ENCODE measurements around the gene C16orf86. TPM values are rescaled to one million over a fixed set of nuclear protein-coding genes. Genes with fewer than 3 reads are reported as not detected.

Gene C16orf86
- total RNA-seq, 1 experiment from 2014 or later = 0.65 TPM

- ChIA-PET CTCF (interaction anchor here (0.6 to 1.8 kb wide), 6 partner anchors 9 to 661 kb away, joined by 3 to 9 read pairs (median 3); partner anchors contain the start of gene CTCF), POLR2A (no interaction called here)
- no TSS peak for BruUV-seq (replicated peaks)
- no peak for TF ChIP-seq CTCF (IDR thresholded peaks at IDR 0.05; ENCODE audit: unreplicated experiment)
- H3K4me3 Mint-ChIP-seq (ENCODE audit: unreplicated experiment) = peak overlapping the region; percentile 86
- intact Hi-C loops (cut with micrococcal nuclease) = no loop called here
- DNase-seq (ENCODE audit: unreplicated experiment) = no peak
- H3K9me3 Mint-ChIP-seq (ENCODE audit: unreplicated experiment) = no peaks in the 10 kb centered on the region
- peaks cover 6% of the 10 kb centered on the region for H3K4me1 Mint-ChIP-seq (ENCODE audit: insufficient read depth, unreplicated experiment)
- peaks cover 6% of the 10 kb centered on the region for H3K36me3 Mint-ChIP-seq (ENCODE audit: insufficient read depth, unreplicated experiment)
- H3K27ac Mint-ChIP-seq (ENCODE audit: low read depth, unreplicated experiment) = no peak overlapping the region
- no peaks in the 10 kb centered on the region for H3K27me3 Mint-ChIP-seq (ENCODE audit: insufficient read depth, unreplicated experiment)
Measured at GRCh38 chr16:67657751-67658518, 8.7 kb upstream of the C16orf86 start.

DNA sequence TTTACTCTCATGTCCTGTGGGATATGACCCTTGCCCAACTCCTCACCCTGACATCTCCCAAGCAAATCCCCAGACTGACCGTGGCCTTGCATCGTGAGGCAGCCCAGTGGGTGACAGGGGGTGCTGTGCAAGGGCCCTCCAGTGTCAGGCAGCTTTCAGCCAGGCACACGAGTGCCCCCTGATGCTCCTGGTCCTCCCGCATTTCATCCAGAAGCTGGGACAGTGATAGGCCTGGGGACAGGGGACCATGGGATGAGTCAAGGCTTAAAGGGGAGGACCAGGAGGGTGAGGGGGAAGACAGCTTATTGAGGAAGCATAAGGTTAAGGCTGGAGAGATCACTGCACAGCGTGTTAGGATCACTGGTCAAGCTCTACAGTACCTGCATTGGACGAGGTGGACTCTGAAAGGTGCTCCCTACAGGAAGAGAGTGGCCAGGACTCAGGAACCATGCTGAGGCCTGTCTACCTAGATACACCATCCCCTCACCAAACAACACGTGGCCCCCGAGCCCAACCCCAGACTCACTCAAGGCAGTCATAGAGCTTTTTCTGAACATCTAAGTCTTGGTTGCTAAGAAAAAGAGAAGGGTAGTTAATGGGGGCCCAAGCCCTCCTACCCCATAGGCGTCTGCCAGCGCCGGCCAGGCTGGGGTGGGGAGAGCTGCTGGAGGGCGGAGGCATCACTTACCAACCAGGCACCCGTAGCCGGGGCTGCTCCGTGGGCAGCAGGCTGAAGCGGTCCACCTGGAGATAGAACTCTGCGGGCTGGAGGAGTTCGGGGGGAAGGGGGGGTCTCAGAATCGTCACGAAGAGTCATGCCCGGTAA, 7.6 kb upstream of the C16orf86 start:
- Mint-ChIP-seq H3K4me3 (ENCODE audit: unreplicated experiment) (peak overlapping the region; percentile 86), H3K4me1 (ENCODE audit: insufficient read depth, unreplicated experiment) (peaks cover 6% of the 10 kb centered on the region), H3K27ac (ENCODE audit: low read depth, unreplicated experiment) (peak overlapping the region; percentile 97), H3K27me3 (ENCODE audit: insufficient read depth, unreplicated experiment) (no peaks in the 10 kb centered on the region), H3K9me3 (ENCODE audit: unreplicated experiment) (no peaks in the 10 kb centered on the region), H3K36me3 (ENCODE audit: insufficient read depth, unreplicated experiment) (peaks cover 6% of the 10 kb centered on the region)
- no TSS peak for BruUV-seq (replicated peaks)
- ChIA-PET CTCF (interaction anchor here (1.0 to 1.8 kb wide), 3 partner anchors 8 to 138 kb away, joined by 3 to 9 read pairs (median 8); no protein-coding TSS in a partner anchor), POLR2A (interaction anchor here (0.6 to 2.2 kb wide), 7 partner anchors 33 to 577 kb away, joined by 3 to 23 read pairs (median 5); partner anchors contain the start of genes CTCF and ESRP2)
- TF ChIP-seq CTCF (IDR thresholded peaks at IDR 0.05; ENCODE audit: unreplicated experiment) = no peak
- intact Hi-C loops (cut with micrococcal nuclease) = no loop called here
- no peak for DNase-seq (ENCODE audit: unreplicated experiment)

DNA sequence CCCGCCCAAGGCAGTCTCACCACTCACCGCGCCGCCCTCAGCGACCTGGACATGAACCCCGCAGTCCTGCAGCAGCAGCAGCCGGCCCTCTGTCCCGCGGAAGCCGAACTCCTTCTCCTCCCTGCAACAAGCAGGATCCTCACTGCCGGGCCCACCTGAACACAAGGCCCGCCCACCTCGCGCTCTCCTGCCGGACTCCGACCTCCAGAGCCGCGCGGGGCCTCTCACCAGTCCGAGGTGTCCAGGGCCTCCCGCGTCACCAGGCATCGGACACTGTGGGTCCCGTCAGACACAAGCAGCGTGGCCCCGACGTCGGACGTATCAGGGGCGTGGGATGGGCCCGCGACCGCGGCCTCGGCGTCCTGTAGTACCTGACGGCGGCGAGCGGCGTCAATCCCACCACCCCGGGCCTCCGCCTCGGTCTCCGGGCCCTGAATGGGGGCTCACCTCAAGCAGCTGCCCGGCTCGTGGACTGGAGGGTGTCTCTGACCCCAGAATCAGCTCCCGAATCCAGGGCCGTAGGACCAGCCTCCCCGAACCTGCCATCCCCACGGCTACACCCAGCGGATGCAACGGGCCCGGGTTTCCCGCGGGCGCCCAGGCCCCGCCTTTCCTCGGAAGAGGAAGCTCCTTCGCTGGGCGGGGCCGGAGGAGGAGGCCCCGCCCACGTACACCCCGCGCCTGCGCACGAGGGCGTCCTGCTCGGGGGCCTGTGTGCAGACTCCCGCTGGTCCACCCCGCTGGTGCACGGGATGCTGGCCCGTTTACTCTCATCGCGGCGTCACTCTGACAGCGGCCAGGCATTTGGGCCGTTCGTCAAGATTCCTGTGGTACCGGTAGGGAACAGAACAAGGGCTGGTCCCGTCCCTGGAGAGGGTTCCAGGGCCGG, 6.7 kb upstream of the C16orf86 start, which contains the start of gene ACD:
Gene ACD, minus strand, starts transcription at position 586 of the 889 bp plus-strand sequence. Its CDS starts 40 bp downstream, at position 546.
- intact Hi-C loops (cut with micrococcal nuclease) = loop anchor here (2.0 kb wide), 1 partner anchor 139 kb away; no protein-coding TSS in a partner anchor
- peaks cover 3% of the 10 kb centered on the region for H3K36me3 Mint-ChIP-seq (ENCODE audit: insufficient read depth, unreplicated experiment)
- TSS peak; percentile 44 for BruUV-seq (replicated peaks)

More for the DNA sequence above, 6.7 kb upstream of the C16orf86 start, which contains the start of gene ACD:
- no peaks in the 10 kb centered on the region for H3K27me3 Mint-ChIP-seq (ENCODE audit: insufficient read depth, unreplicated experiment)
- ChIA-PET CTCF (interaction anchor here (0.5 to 2.4 kb wide), 9 partner anchors 13 to 282 kb away, joined by 3 to 12 read pairs (median 4); partner anchors contain the start of gene CTCF), POLR2A (interaction anchor here (0.5 to 2.2 kb wide), 24 partner anchors 10 to 716 kb away, joined by 3 to 23 read pairs (median 4); partner anchors contain the start of genes ATP6V0D1, CENPT, CTCF and ESRP2)
- DNase-seq (ENCODE audit: unreplicated experiment) = peak; percentile 94
- H3K4me1 Mint-ChIP-seq (ENCODE audit: insufficient read depth, unreplicated experiment) = peaks cover 6% of the 10 kb centered on the region
- H3K9me3 Mint-ChIP-seq (ENCODE audit: unreplicated experiment) = no peaks in the 10 kb centered on the region
- peak within 1 kb of the TSS; percentile 97 for H3K27ac Mint-ChIP-seq (ENCODE audit: low read depth, unreplicated experiment)
- TF ChIP-seq CTCF (IDR thresholded peaks at IDR 0.05; ENCODE audit: unreplicated experiment) = no peak
- peak within 1 kb of the TSS; percentile 86 for H3K4me3 Mint-ChIP-seq (ENCODE audit: unreplicated experiment)
